IPS-NIHi11 (cell line): ENCODE measurements around the gene TMC5.

Experiments
- DNase-seq: peaks from one replicate; pipeline ENCODE4 v3.0.0; 2012; ENCODE audit warnings: mixed read lengths, low spot score

Gene TMC5

DNA sequence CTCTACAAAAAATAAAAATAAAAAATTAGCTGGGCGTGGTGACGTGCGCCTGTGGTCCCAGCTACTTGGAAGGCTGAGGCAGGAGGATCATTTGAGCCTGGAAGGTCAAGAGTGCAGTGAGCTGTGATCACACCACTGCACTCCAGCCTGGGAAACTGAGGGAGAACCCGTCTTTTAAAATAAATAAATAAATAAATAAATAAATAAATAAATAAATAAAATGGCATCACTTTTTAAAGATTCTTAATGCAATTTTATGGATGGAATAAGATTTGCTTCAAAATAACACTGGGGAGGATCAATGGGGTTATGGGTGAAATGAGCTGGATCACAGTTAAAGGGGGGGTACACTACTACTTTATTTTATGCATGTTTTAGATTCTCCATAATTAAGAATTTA, 89.3 kb downstream of the TMC5 start:
- DNase-seq, result no peak

DNA sequence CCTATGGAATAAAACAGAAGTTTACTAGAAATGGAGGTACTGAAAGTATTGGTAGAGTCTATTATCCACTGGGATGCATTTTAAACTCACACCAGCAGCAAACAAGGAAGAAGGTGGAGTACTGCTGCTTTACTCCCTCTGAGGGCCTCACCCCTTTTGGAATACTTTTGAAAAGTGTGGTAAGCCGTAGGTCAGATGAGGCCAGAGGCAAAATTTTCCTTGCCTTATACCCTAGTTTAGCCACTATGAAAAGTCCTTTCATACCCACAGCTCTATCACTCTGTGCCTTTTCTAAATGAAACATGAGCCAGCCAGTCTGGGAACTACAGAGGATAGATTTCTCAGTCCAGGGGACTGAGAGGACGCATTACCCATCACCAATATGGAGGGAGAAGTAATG, 90.2 kb downstream of the TMC5 start:
- DNase-seq, result no peak

DNA sequence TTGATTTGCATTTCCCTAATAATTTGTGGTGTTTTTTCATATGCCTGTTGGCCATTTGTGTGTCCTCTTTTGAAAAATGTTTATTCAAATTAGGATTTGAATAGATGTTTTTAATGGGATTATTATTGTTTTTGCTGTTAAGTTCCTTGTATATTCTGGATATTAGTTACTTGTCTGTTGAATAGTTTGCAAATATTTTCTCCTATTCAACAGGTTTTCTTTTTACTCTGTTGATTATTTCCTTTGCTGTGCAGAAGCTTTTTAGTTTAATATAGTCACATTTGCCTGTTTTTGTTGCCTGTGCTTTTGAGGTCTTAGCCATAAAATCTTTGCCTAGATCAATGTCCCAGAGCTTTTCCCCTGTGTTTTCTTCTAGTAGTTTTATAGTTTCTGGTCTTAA, 94.6 kb downstream of the TMC5 start:
- no peak for DNase-seq

DNA sequence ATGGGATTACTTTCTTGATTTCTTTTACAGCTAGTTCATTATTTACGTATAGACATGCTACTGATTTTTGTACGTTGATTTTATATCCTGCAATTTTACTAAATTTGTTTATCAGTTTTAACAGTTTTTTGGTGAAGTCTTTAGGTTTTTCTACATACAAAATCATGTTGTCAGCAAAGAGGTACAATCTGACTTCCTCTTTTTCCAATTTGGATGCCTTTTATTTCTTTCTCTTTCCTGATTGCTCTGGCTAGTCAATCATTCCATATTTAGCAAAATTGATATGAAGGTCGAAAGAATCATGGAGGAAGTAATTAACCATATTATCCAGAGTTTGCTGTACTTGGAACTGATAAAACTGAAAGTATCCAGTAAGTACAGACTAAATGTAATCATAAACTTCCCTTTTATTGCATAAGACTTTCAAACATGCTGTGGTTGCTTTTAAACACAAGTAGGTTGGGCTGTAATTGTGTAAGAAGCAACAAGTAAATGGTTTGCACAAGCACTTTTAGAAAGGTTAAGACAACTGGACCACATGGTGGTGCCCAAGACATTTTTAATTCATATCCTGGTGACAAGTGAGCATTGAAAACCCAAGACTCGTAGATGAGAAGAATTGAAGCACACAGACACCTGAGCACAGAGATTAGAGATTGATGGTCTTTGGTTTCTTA, 95.8 kb downstream of the TMC5 start:
- no peak for DNase-seq

DNA sequence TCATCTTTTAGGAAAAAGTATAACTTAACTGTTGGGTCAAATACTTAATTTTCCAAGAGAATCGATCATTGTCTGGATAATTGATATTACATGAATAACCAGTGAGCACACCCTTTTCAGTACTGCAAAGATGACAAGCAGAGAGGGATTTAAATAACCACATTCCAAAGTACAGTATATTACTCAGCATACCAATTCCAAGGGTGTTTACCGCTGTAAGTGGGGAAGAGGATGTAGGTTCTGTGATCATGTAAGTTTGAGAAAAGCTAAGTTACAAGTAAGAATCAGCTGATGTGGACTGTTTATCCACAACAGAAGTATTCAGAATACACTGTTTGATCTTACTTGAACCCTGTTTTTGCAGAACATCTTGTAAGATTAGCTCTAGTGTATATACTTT, 98.1 kb downstream of the TMC5 start:
- DNase-seq, result no peak

DNA sequence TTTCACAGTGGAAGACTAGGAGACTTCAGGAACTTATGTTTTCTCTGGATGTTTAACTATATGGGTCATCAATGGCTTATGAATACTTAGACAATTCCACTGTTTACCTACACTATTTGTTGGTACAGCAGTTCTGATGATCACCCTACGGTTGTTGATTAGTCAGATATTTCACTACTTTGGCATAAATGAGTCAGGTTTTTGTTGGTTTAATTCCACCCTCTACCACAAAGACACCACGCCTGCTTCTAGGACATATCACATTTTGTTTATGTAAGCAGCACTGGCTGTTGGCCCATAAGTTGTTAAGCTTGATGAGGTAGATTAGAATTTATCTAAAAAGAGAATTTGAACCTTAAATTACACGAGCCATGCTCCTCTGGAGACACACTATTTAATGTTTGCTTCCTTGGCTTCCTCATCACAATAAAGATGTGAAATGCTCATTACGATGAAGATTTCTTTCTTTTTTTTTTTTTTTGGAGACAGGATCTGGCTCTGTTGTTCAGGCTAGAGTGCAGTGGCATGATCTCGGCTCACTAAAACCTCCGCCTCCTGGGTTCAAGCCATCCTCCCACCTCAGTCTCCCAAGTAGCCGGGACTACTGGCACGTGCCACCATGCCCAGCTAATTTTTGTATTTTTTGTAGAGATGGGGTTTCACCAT, 99.9 kb downstream of the TMC5 start:
- DNase-seq, result no peak

DNA sequence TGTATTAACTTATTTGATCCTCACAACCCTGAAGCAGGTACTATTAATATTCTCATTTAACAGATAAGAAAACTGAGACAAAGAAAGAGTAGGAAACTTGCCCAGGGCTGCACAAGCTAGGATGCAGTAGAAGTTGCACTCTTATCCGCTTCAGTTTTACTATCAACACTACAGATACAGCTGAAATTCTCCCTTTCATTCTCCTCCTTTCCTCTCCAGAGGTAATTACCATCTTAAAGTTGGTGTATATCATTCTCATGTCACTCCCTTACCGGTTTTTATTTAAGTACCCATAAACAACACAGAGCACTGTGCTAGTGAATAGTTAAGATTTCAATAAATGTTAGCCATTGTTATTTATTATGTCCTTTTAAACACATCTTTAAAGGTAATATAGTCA, 100.7 kb downstream of the TMC5 start:
- DNase-seq, result no peak

DNA sequence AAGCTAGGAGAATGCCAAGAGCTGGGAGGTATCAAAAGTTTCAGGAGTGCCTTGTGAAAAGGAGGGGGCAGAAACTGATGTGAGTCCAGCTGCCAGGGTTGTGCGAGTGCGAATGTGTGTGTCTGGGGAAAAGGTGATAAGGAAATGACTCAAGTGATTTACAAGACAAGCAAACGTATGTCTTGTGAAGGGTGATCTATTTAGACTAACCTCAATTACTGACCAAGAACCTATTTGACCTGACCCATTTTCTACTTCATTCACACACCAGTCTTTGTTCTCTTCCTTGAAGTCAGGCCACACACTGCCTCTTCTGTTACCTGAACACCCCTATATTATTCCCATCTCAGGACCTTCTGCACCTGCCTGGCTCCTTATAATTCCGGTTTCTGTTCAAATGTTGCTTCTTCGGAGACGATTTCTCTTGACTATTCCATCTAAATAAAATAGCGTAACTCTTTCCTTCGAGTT, 103.2 kb downstream of the TMC5 start:
- DNase-seq, result no peak

DNA sequence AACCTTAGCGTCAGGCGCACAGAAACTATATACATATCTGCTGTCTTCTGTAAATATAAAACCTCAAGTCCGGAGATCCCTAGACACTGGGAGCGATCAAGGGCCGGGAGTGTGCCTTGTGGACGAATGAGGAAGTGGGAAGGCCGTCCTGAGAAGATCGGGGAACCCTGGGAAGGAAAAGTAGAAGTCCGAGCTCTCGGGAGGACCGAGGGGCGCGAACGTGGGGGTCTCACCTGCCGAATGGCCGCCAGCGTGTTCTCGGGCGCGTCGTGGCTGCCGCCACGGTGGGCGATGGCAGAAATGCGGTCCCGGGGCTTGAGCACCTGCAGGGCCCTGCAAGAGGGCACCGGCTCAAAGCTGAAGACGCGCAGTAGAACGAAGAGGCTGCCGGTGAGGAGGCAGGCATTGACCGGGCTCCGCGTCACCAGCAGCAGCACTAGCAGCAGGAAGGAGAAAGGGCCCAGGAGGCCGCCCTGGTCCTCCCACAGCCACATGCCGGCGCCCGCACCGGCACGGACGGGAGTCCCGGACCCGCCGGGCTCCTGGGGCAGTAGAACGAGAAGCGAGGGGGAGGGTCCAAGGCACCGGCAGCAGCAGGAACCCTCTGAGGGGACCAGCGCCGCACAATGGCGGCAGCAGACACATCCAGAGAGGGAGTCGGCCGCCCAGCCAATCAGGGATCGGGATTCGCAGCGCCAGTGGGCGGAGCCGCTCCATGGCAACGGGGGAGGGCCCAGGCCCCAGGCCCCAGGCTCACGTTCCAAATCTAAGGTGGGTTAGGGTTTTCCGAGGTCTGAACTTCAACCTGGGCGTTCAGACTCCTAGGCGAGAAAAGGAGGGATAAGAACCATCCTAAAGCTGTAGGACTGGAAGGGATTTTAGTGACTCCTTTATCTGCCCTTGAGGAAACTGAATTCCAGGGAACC, 104.1 kb downstream of the TMC5 start, which contains the start of gene GDE1:
TSS of gene GDE1 (minus strand) at position 628 of the 926 bp plus-strand sequence. CDS start at position 494, 134 bp downstream.
- peak; percentile 96 for DNase-seq

DNA sequence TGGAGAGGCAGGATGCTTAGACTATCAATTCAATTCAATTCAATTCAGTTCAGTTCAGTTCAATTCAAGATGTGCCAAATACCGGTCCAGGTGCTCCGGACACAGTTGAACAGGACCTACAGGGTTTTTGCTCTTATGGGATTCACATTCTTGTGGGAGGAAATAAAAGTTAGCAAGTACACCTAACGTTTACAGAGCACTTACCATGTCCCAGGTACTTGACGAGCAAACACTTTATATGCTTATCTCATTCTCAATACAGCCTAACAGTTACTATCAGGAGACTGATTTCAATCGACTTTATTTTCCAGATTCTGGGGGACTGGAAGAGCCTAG, 104.7 kb downstream of the TMC5 start:
- no peak for DNase-seq

DNA sequence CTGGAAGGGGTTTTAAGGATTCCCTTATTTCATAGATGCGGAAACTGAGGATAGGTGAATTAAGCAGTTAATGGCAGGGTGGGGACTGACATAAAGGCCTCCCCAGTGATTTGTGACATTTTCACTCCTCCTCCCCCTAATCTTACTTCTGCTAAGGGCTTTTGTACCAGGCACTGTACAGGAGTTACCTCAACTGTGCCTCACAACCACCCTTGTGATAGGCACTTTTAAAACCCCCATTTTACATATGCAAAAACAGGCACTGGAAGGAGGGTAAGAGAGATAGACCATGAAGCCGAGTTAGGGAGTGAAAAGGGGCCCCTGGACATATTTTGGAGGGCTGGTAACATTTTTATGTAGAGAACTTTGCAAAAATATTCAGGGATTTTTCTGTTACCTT, 105.1 kb downstream of the TMC5 start:
- no peak for DNase-seq

DNA sequence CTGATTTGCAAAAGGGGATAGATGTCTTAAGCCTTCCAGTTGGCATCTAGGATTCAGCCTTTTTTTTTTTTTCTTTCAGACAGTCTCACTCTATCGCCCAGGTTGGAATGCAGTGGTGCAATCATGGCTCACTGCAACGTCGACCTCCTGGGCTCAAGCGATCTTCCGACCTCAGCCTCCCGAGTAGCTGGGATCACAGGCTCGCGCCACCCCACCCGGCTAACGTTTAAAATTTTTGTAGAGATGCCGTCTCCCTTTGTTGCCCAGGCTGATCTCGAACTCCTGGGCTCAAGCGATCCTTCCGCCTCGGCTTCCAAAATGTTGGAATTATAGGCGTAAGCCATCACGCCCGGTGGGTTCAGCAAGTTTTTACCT, 105.5 kb downstream of the TMC5 start:
- no peak for DNase-seq

DNA sequence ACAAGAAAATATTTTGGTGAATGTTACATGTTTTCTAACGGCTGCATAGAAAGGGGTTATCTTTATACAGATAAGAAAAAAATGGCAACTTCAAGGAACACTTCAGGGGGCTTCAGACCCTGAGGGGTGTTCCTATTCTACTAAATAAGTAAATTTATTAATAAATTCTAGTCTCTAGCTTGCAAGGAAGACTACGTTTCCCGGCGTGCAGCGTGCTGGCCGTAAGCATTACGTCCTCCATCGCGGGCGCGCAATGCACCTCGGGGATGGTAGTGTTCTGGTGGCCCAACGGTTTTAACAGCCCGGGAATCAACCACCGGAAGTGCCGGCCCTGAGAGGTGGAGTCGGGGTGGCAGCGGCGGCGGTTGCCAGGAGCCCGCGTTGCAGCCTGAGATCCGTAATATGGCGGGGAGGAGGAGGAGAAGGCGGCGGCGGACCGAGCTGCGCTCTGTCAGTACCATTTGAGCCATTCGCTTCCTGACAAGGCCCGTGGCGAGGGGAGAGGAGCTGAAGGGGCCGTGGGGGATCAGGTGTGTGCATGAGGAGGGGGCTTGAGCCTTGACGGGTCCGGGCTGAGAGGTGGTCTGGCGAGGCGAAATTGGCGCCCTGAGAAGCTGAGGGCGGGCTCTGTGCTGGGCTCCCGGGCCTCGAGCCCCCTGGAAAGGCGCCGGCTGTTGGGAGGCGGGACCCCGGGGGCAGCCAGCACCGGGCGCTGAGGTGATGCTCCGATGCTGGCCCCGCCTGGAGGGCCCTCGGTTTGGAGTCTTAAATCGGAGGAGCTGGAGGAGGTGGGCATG, 106.1 kb downstream of the TMC5 start, which contains the start of gene CCP110:
TSS of gene CCP110 (plus strand) at position 384 of the 797 bp plus-strand sequence. CDS start 3,940 bp downstream, outside the sequence.
- DNase-seq, result peak; percentile 89

DNA sequence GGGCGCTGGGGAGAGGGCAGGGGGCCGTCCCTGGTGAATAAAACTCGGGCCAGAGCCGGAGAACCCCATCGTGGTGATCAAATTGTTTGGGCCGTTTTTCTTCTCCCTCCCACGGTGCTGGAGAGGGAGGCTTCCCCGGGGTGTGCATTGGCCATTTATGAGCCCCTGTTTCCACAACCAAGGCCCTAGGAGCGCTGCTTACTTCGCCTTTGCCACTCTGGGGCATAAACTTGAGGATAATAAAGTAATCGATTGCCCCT, 106.6 kb downstream of the TMC5 start:
- DNase-seq, result no peak

DNA sequence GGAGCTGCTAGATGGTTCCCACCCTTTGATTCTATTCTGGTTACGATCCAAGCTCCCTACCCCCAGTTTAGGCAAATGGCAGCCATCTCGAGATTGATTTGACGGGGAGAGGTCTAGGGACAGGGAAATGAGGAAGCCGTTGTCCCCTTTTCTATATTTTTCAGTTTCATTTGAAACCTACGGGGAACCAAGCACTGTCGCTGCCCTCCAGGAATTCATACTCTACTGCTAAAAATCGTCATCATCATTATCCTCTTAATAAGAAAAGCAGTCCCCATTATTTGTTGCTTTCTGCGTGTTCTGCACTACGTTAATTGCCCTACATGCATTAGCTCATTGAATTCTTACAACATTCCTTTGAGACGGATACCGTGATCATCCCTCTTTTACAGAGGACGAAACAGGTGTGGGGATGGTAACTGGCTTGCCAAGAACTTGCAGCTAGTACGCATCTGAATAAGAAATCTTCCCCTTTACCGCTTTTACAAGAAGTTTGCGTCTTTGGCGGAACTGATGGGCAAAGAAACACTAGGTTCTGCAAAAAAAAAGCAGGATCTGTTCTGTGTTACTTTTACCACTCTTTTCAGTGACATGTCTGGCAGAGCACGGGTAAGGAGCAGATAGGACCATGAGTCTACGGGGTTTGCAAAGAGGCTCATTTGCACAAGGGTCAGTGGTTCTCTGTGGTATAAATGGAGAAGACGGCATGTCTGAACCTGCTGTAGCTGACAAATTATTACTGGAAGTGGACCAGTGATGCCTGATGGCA, 107.1 kb downstream of the TMC5 start:
- no peak for DNase-seq

DNA sequence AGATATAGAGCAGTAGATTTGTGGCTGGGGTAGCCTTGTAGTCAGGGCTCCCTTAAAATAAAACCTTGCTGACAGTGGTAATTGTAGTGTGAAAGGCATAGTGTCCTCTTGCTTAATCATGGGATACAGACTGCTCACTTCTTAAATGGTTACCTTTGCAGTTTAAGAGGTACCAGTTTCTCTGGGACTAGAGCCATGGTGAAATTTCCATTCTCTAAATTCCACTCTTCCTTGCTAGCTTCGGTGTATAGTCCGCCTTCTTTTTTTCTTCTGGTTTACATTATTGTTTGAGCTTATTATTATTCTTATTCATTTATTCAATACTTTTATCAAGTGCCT, 107.7 kb downstream of the TMC5 start:
- DNase-seq, result no peak

DNA sequence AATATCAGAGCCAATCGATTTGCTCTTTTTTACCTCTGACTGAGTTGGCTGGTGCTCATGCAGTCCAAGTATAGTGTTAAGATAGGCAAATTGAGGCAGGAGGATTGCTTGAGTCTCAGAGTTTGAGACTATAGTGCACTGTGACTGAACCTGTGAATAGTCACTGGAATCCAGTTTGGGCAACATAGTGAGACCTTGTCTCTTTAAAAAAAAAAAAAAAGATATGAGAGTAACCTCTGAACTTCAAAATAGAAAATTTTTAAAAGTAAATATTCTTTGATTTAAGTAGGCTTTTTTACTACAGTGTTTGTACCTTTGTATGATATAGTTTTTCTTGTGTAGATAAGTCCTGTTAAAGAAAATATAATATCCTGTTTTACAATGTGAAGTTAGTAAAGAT, 109.5 kb downstream of the TMC5 start:
- DNase-seq, result no peak

DNA sequence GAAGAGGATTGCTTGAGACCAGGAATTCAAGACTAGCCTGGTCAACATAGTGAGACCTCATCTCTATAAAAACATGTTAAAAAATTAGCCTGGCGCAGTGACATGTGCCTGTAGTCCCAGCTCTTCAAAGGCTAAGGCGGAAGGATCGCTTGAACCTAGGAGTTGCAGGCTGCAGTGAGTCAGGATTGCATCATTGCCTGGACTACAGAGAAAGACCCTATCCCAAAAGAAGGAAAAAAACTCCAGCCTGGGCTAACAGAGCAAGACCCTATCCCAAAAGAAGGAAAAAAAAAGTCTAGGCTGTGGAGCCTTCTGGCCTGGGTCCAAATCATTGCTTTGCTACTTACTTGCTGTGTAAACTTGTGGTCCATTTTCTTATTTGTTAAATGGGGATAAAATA, 111.0 kb downstream of the TMC5 start:
- DNase-seq, result no peak

DNA sequence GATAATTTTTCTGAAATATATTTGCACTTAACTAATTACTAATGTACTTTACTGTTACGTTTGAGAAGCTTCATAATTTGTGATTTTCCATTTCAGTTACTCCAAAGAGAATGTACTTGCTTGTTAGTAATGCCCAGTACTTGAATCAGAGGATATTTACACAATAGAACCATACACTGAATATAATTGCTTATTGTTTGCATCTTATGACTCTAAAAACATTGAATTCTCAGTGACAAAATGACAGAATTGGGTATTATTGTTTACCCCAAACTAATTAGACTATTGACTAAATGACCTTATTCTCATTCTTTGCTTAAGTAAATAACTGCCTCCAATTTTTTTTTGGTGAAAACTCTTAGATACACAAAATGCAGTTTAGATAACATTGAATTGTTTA, 114.9 kb downstream of the TMC5 start:
- no peak for DNase-seq

DNA sequence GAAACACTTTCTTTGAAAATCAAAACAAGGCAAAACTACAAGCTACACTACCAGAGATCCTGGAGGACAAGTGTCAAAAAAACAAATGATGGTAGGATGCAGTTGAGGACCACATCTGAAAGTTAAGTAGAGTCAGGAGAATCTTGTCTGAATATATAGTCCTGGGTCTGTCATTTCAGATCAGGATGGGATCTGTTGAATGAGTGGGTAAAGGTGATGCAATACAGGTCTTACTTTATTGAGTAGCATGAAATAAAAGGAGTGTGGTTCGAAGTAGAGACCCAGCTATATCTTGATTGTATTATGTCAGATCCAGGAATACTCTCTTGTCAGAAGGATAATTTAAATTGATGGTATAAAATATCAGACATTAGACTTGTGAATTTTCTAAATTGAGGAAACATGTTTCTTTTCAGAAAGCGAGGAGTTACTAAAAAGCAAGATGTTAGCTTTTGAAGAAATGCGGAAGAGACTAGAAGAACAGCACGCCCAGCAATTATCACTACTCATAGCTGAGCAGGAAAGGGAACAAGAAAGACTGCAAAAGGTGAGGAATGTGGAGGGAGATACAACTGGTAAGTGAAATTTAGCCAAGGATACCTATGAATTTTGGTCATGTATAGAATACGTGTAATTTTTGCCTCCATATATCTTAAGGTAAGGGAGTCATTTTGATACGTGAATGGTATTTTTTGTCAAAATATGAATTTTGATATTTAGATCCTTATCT, 122.7 kb downstream of the TMC5 start:
- no peak for DNase-seq
